ENCODE data around the gene BDH2. TPM values are rescaled to one million over a fixed set of nuclear protein-coding genes. Genes with fewer than 3 reads are reported as not detected.

BDH2 gene
- total and polyA plus RNA-seq, 2 experiments from 2014 or later = 91.9 to 101 TPM

- H3K4me1 ChIP-seq (ENCODE audit: low read depth) = no peaks in the 10 kb centered on the region
- no peak overlapping the region for H3K27ac ChIP-seq
- no peaks in the 10 kb centered on the region for H3K36me3 ChIP-seq
- no peaks in the 10 kb centered on the region for H3K27me3 ChIP-seq
- no peak overlapping the region for H3K4me3 ChIP-seq
- peak in 1 of 2 donors; percentile 21 for DNase-seq (ENCODE audit: low read depth in 1 of 2, low spot score in 1 of 2)
- TF ChIP-seq CTCF (IDR thresholded peaks at IDR 0.05; ENCODE audit: low read depth, low read length) = no peak
- H3K9me3 ChIP-seq (ENCODE audit: low read depth) = no peaks in the 10 kb centered on the region
Observed at GRCh38 chr4:103054030-103054429, 45.6 kb downstream of the BDH2 start.

GRCh38 chr4:103052779-103053178, 46.9 kb downstream of the BDH2 start:
- H3K36me3 ChIP-seq = no peaks in the 10 kb centered on the region
- no peaks in the 10 kb centered on the region for H3K27me3 ChIP-seq
- no peaks in the 10 kb centered on the region for H3K9me3 ChIP-seq (ENCODE audit: low read depth)
- no peak overlapping the region for H3K27ac ChIP-seq
- DNase-seq (ENCODE audit: low read depth in 1 of 2, low spot score in 1 of 2) = no peak
- TF ChIP-seq CTCF (IDR thresholded peaks at IDR 0.05; ENCODE audit: low read depth, low read length) = no peak
- H3K4me1 ChIP-seq (ENCODE audit: low read depth) = no peaks in the 10 kb centered on the region
- no peak overlapping the region for H3K4me3 ChIP-seq

- H3K27me3 ChIP-seq = no peaks in the 10 kb centered on the region
- H3K9me3 ChIP-seq (ENCODE audit: low read depth) = no peaks in the 10 kb centered on the region
- no peaks in the 10 kb centered on the region for H3K4me1 ChIP-seq (ENCODE audit: low read depth)
- no peak for DNase-seq (ENCODE audit: low read depth in 1 of 2, low spot score in 1 of 2)
- TF ChIP-seq CTCF (IDR thresholded peaks at IDR 0.05; ENCODE audit: low read depth, low read length) = no peak
- H3K36me3 ChIP-seq = no peaks in the 10 kb centered on the region
- H3K4me3 ChIP-seq = no peak overlapping the region
- H3K27ac ChIP-seq = no peak overlapping the region
Observed at GRCh38 chr4:103052145-103052544, 47.5 kb downstream of the BDH2 start.

- no peak for TF ChIP-seq CTCF (IDR thresholded peaks at IDR 0.05; ENCODE audit: low read depth, low read length)
- no peaks in the 10 kb centered on the region for H3K36me3 ChIP-seq
- no peaks in the 10 kb centered on the region for H3K9me3 ChIP-seq (ENCODE audit: low read depth)
Observed at GRCh38 chr4:103050736-103051436, 48.7 kb downstream of the BDH2 start.

GRCh38 chr4:103046416-103047290, 53.0 kb downstream of the BDH2 start:
- no peak overlapping the region for H3K27ac ChIP-seq
- H3K4me3 ChIP-seq = no peak overlapping the region
- DNase-seq (ENCODE audit: low read depth in 1 of 2, low spot score in 1 of 2) = peak; percentile 63 to 64
- no peaks in the 10 kb centered on the region for H3K4me1 ChIP-seq (ENCODE audit: low read depth)
- no peaks in the 10 kb centered on the region for H3K27me3 ChIP-seq
- no peaks in the 10 kb centered on the region for H3K36me3 ChIP-seq
- no peaks in the 10 kb centered on the region for H3K9me3 ChIP-seq (ENCODE audit: low read depth)
- TF ChIP-seq CTCF (IDR thresholded peaks at IDR 0.05; ENCODE audit: low read depth, low read length) = peak; percentile 79

More at GRCh38 chr4:103050736-103051436, 48.7 kb downstream of the BDH2 start:
- H3K4me1 ChIP-seq (ENCODE audit: low read depth) = no peaks in the 10 kb centered on the region
- DNase-seq (ENCODE audit: low read depth in 1 of 2, low spot score in 1 of 2) = no peak
- no peak overlapping the region for H3K4me3 ChIP-seq
- no peaks in the 10 kb centered on the region for H3K27me3 ChIP-seq
- no peak overlapping the region for H3K27ac ChIP-seq

All from cardiac muscle cell (in vitro differentiated cells and primary cell).